CD4-positive, alpha-beta T cell treated with Interleukin-10 for 1 hour (primary cell): ENCODE measurements around the gene MAK.
"Not testable (repeated sequence)": the region's sequence is repeated elsewhere in the genome, so short reads cannot be mapped to it uniquely, and the experiment has no call there.

ENCODE experiments used
- DNase-seq: peaks from one replicate; pipeline ENCODE4 v3.0.0-alpha.2; 2020

MAK gene

DNA sequence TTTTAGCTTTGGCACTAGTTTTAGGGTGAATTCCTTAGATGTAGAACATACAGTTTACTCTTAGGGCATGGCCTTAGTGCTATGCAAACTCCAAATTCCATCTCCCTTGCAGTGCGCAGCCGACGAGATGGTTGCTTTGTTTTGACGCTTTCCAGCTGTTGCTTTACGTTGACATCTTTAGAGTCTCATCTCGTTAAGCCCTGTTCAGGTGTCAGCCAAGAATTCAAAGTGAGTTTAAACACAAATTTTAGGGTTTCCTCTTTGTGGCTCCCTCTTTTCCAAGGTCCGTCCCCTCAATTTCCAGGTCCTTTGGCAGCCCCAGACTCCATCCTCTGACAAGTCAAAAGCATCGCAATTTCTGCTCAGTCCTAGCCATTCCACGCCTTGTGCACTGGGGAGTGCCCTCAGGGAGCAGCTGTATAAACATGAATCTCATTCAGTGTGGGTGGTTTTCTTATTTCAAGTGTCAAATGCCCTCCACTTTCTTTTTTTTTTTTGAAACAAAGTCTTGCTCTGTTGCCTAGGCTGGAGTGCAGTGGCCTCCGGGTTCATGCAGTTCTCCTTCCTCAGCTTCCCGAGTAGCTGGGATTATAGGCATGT lies 14.1 kb upstream of the MAK start:
- no peak for DNase-seq

DNA sequence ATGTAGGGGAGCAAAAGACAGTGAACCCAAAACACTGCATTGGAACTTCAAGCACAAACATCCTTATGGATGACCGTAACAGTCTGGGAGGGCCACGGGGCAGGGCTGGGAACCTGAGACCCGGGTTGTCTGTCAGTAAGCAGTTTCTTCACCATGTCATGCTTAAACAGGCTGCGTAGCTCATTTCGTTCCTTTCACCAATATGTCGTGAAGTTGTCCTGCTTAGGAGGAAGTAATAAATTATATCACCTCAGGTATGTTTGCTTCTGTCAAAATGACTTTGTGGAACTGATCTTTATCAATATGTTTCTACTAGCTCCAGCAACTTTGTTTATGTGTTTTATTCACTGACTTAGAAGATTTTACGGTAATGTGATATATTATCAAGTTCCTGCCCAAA lies 12.4 kb upstream of the MAK start:
- no peak for DNase-seq

DNA sequence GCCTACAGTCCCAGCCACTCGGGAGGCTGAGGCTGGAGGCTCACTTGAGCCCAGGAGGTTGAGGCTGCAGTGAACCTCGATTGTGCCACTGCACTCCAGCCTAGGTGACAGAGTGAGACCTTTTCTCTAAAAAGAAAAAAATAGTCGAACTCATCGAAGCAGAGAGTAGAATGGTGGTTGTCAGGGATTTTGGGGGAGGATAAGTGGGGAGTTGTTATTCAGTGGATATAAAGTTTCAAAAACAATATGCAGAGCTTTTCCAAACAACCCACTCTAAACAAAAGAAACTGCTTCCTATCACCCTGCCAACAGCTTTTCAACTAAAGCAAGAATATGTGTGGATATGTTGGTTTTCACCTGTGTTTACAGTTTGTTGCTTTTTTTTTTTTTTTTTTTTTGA lies 11.6 kb upstream of the MAK start:
- DNase-seq = no peak

DNA sequence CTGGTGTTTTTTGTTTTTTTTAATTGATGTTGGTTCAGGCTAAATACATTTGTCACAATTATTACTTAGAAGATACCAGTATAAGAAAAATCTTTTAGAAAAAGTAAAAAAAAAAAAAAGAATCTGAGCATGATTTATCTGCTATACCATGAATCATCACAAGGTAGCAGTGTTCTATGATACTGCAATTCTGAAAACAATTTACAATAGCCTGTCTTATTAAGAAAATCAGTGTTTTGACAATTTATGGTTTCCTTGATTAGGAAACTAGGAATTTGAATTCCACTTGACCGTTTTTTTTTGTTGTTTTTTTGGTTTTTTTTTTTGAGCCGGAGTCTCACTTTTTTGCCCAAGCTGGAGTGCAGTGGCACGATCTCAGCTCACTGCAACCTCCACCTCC lies 9.3 kb upstream of the MAK start:
- no peak for DNase-seq

DNA sequence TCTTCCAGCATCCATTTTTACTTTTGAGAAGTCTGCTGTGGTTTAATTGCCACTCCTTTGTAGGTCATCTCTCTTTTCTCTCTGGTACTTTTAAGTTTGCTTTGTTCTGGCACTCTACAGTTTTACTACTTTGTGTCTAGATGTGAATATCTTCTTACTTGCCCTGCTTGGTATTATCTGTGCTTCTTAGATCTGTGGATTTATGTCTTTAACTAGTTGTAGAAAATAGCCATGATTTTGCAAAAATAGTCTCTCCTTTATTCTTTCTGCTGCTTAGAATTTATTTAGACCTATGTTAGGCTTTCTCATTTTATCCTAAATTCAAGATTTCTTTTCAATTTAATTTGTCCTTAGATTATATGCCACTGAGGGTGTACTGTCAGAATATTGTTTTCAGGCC lies 5.2 kb upstream of the MAK start:
- no peak for DNase-seq

GRCh38 chr6:10838794-10839333 lies 525 bp upstream of the MAK start:
- DNase-seq = no peak

DNA sequence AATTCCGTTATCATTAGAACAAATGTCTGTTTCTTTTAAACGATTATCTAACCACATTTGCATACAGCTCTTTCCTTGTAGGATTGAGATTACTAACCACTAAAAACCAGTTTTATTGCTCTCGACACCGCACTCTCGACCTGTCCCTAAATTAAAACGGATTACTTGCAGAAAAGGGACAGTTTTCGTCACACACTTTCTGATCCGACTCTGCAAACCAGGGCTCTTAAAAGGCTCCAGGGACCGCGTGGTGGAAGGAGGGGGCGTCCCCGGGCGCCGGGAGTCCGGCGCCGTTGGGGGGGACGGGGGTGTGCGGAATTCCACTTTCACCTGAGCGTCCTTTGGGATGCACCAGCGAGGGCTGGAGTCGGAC lies 731 bp downstream of the MAK start:
- peak; percentile 30 for DNase-seq

DNA sequence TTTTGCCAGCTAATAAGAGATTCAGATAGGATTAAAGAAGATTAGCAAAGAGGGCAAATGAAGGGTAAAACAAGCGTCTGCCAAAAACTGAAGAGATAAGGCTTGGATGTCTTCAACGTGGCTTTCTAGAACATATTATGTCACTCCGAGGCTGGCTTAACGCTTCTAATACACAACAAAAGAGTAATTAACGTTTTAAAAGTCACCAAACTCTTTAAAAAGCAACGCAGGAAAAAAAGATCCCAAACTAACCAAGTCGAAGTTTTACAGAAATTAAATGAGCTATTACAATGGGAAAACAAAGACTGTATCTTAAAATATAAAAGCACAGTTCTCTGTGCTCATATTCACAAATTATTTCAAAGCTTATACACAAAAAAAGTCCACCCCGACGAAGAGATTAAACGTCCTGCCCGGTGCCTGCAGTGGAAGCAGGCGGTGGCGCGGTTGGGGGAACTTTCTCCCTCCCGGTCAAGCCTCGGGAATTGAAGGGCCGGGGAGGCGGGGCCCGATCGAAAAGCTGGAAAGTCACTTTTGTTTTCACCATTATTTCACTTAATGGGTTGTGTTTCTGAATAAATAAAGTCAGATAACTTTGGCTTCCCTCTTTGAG lies 1.2 kb downstream of the MAK start:
- DNase-seq = no peak

DNA sequence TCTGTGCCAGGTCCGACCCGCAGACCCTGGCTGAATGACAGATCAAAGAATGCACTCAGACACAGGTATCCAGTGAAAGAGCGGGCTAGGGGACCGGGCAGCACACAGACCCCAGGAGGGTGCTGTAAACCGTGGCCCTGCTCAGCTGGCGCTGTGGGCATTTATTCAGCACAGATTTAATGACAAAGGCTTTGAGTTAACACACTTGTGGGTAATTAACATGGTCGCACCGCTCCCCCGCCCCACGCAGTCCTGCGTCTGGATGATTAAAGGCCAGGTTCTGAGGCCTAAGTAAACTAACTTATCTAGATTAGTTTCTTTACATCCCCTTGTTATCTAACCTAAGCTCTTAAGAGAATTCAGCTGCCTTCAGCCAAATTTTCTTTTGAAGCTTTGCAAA lies 3.5 kb downstream of the MAK start:
- no peak for DNase-seq

GRCh38 chr6:10831609-10832008 lies 6.7 kb downstream of the MAK start:
- DNase-seq = no peak

DNA sequence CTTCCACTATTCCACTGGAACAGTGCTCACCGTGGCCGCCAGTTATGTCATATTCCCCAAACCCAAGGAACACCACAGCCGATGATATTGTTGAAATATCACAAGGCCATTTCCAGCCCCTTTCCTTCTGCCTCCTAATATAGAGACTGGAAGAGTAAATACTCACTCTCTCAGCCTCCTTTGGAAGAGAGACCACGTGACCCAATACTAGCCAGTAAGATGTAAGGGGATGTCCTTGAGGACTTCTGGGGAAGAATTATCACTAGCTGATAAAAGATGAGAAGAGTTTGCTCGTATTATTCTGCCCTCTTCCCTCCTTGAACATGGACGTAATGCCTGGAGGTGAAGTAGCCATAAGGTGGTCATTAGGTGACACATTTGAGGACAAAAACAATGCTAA lies 13.5 kb downstream of the MAK start:
- no peak for DNase-seq

DNA sequence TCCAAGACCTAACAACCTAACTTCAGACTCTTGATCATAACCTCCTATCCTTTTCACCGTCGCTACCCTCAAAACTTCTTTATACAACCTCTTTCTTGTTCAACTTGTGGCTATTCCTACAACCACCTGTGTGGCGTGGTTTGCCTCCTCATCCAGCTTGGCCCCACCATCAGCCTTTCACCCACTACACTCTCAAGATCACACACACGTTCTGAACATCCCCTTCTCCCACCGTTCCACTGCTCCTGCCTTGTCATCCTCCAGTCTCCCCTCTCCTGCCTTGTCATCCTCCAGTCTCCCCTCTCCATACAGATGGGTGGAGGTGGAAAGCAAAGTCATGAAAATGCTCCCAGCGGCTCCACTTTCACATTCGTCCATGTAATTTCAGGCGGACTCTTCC lies 14.0 kb downstream of the MAK start:
- DNase-seq = no peak

GRCh38 chr6:10814176-10814575 lies 24.2 kb downstream of the MAK start:
- DNase-seq = not testable (repeated sequence)

- no peak for DNase-seq
These were observed 29.2 kb downstream of the MAK start for GRCh38 chr6:10809098-10809497.

DNA sequence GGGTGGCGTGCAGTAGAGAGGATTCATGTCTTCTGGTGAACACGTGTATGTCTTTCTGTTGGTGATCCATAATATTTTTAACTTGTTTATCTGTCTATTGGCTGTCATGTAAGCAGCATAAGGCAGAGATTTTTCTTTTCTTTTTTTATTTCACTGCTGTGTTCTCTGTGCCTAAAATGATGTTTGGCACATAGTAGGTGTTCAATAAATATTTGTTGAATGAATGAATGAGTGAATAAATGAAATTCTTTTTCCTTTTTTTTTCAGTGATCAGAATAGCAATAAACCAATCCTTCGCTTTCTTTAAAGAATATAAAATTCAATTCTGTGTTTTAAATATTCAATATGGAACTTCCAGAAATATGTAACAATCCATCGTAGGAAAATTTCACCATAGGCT lies 30.0 kb downstream of the MAK start:
- DNase-seq = no peak

DNA sequence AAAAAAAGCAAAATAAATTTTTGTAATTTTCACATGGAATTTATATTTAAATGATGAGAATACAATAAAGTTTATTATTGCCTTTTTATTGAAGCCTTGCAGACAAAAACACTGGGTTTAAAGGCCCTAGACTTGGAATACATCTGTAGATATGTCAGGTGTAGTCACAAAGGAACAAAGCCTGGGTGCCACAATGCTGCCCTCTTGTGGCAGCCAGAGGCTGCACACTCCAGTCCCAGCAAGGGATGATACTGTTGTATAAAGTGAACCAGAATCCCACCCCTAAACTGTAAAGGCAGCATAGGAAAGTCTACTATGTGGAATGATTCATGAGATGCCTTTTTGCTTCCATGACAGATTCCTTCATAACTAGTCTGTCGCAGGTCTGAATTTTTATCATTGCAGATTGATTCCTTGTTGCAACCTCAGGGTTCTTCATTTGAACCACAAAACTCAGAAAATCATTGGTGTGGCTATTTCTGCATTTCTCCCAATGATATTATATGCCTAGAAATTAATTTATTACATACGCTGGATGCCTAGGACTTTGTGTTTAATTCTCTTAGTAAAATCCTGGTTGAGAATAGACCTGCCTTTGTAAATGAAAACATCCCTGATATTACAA lies 37.0 kb downstream of the MAK start:
- peak; percentile 70 for DNase-seq

DNA sequence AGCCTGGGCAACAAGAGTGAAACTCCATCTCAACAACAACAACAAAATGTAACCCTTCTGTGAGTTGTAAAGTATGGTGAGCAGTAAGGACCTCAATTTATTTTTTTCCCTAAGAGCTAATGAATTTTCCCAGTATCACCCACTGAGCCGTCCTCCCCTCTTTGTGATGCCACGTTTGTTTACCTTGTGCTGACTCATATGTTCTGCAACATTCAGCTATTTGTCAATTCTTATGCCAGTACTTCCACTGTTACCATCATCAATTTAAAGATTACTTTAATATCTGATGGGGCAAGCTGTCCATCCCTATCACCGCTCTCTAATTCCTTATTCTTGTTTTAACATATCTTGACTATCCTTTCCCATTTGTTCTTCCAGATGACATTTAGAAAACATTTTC lies 37.5 kb downstream of the MAK start:
- DNase-seq = no peak

DNA sequence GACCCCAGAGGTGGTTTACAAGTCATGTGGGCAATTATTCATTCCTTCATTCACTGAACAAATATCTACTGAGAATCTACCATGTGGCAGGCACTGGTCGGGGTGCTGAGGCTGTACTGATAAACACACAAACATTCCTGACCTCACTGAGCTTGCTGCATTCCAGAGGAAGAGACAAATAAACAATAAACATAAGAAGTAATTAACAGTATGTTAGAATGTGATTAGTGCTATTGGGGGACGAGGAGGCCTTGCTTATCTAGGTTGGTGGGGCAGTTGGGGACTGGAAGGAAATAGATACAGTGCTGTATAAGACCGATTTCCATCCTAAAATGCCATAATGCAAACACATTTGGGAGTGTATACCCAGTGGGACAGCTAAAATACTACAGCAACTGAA lies 44.1 kb downstream of the MAK start:
- DNase-seq = no peak

- DNase-seq = no peak
These were observed 44.6 kb downstream of the MAK start for GRCh38 chr6:10793695-10794094.

- no peak for DNase-seq
These were observed 45.3 kb downstream of the MAK start for GRCh38 chr6:10793035-10793434.

GRCh38 chr6:10792101-10792500 lies 46.2 kb downstream of the MAK start:
- no peak for DNase-seq

GRCh38 chr6:10791673-10792072 lies 46.7 kb downstream of the MAK start:
- no peak for DNase-seq

- no peak for DNase-seq
These were observed 59.3 kb downstream of the MAK start for GRCh38 chr6:10779076-10779475.

DNA sequence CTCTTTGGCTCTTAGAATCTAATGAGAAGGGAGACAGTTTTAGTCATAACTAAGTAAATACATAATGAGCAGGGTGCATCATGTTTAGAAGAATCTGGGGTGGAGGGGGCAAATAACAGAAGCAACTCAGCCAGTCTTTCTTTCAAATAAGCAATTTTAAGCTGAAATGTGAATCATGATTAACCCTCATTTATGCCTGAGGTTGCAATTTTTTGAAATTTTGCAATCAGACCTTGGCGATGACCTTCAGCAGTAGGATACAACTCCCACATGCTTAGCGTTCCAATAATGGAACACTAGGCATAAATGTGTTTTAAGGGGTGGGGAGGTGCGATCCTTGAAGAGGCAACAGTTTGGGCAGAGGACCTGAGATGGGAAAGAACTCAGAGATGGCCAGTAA lies 60.1 kb downstream of the MAK start:
- no peak for DNase-seq
